Common myeloid progenitor, CD34-positive (primary cell): Measurements from ENCODE around the gene SMAD6.

Experiments used
- CTCF ChIA-PET: fragments of 350-600 bp; sonication (Branson Sonifier 250); formaldehyde crosslinking; loops from one replicate; lab custom pipeline; 2021; ENCODE audit warnings: antibody characterized with exemption; lab: Charles Lee
- POLR2A ChIA-PET: fragments of 350-600 bp; sonication (Branson Sonifier 250); formaldehyde crosslinking; loops from one replicate; lab custom pipeline; 2021; ENCODE audit warnings: antibody characterized with exemption; lab: Charles Lee
- DNase-seq, 3 donors: peaks; one replicate each; pipeline versions ENCODE4 v3.0.0 to v3.0.0-alpha.2; 2013
- H3K27ac ChIP-seq, 2 experiments: 1 replicate in 1 of 2; 2 replicates in 1 of 2; pipeline ENCODE4 v1.7.0; 2013; ENCODE audit warnings: inconsistent platforms in 2 of 2, low read length in 2 of 2, mild to moderate bottlenecking in 2 of 2, low read depth in 1 of 2, moderate library complexity in 1 of 2; ENCODE audit not compliant: severe bottlenecking in 2 of 2, insufficient read depth in 1 of 2, poor library complexity in 1 of 2
- H3K27me3 ChIP-seq, 5 experiments: replicated peaks in 2 of 5; 1 replicate in 3 of 5; 2 replicates in 2 of 5; pipeline versions ENCODE4 v1.6.1 to v1.7.0; 2013; ENCODE audit warnings: low read length in 4 of 5, mild to moderate bottlenecking in 2 of 5, moderate library complexity in 2 of 5, inconsistent platforms in 1 of 5; ENCODE audit not compliant: insufficient read depth in 5 of 5, control insufficient read depth in 4 of 5
- H3K36me3 ChIP-seq, 4 experiments: 1 replicate in 2 of 4; 2 replicates in 2 of 4; pipeline versions ENCODE4 v1.6.1 to v1.7.0; 2013; ENCODE audit warnings: low read length in 3 of 4, control low read depth in 1 of 4, mild to moderate bottlenecking in 1 of 4; ENCODE audit not compliant: control insufficient read depth in 4 of 4, insufficient read depth in 4 of 4
- H3K4me1 ChIP-seq, 4 experiments: 1 replicate in 3 of 4; 2 replicates in 1 of 4; pipeline versions ENCODE4 v1.6.1 to v1.7.1; 2013; ENCODE audit warnings: low read length in 3 of 4, mild to moderate bottlenecking in 3 of 4, control low read depth in 1 of 4, inconsistent platforms in 1 of 4, moderate library complexity in 1 of 4; ENCODE audit not compliant: control insufficient read depth in 4 of 4, insufficient read depth in 4 of 4; ENCODE audit errors: control extremely low read depth in 1 of 4
- H3K4me3 ChIP-seq, 7 experiments: 1 replicate in 4 of 7; 2 replicates in 3 of 7; pipeline versions ENCODE4 v1.5.1 to v1.7.0; 2013; ENCODE audit warnings: mild to moderate bottlenecking in 7 of 7, low read length in 6 of 7, moderate library complexity in 6 of 7, inconsistent platforms in 2 of 7, low read depth in 2 of 7, control low read depth in 1 of 7; ENCODE audit not compliant: insufficient read depth in 4 of 7, control insufficient read depth in 1 of 7; ENCODE audit errors: extremely low read depth in 1 of 7
- H3K9me3 ChIP-seq, 5 experiments: 1 replicate in 4 of 5; 2 replicates in 1 of 5; pipeline versions ENCODE4 v1.6.1 to v1.7.1; 2013; ENCODE audit warnings: low read length in 4 of 5, mild to moderate bottlenecking in 2 of 5, inconsistent platforms in 1 of 5, low read depth in 1 of 5, moderate library complexity in 1 of 5; ENCODE audit not compliant: control insufficient read depth in 4 of 5, insufficient read depth in 2 of 5; ENCODE audit errors: control extremely low read depth in 1 of 5
- WGBS: methylation state at CpG from one replicate; pipeline ENCODE4 v1.1.5; 2013; ENCODE audit not compliant: insufficient coverage; 5-methylcytosine and 5-hydroxymethylcytosine counted together

SMAD6 gene

DNA sequence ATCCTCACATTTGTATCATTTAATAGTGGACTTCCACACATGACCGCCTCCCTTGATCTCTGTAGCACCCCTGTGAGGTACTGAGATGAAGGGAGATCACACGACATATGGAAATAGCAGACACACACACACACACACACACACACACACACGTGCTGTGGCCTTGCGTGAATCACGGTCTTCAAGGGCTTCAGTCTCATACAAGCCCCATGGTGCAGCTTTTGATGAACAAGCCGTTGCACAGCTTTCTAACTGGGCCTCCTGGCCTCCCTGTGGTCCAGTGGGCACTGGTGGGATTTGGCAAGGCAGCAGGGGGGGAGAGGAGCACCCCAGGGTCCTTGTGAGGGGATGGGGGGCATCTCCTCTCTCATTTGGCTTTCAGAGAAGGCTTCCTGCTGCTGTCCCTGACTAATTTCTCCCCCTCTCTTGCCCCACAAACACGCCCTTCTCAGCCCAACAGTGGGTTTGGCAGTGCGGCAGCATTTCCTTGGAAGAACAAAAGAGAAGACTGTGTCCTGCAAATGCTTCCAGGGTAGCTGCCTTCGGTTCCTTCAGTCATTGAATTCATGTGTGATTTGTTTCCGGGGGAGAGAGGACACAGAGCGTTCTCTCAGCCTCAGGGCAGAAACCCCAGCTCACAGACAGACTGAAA lies 98.7 kb downstream of the SMAD6 start:
- Histone ChIP-seq H3K36me3 (no peaks in the 10 kb centered on the region), H3K27ac (no peak overlapping the region), H3K9me3 (no peaks in the 10 kb centered on the region), H3K4me3 (no peak overlapping the region), H3K27me3 (no peaks in the 10 kb centered on the region), H3K4me1 (peaks cover 0 to 14% (median 13%) of the 10 kb centered on the region in 4 experiments)
- DNase-seq = no peak
- ChIA-PET POLR2A (no interaction called here), CTCF (no interaction called here)
- 94% methylated on average over 7 of the region's 11 CpGs for WGBS

GRCh38 chr15:66801266-66801665 lies 99.2 kb downstream of the SMAD6 start:
- Histone ChIP-seq H3K36me3 (no peaks in the 10 kb centered on the region), H3K27me3 (no peaks in the 10 kb centered on the region), H3K4me1 (peaks cover 0 to 14% (median 13%) of the 10 kb centered on the region in 4 experiments), H3K9me3 (no peaks in the 10 kb centered on the region), H3K4me3 (no peak overlapping the region), H3K27ac (no peak overlapping the region)
- ChIA-PET CTCF (no interaction called here), POLR2A (no interaction called here)
- DNase-seq = no peak
- WGBS = no CpG with 5 or more reads among the region's 3 CpGs

DNA sequence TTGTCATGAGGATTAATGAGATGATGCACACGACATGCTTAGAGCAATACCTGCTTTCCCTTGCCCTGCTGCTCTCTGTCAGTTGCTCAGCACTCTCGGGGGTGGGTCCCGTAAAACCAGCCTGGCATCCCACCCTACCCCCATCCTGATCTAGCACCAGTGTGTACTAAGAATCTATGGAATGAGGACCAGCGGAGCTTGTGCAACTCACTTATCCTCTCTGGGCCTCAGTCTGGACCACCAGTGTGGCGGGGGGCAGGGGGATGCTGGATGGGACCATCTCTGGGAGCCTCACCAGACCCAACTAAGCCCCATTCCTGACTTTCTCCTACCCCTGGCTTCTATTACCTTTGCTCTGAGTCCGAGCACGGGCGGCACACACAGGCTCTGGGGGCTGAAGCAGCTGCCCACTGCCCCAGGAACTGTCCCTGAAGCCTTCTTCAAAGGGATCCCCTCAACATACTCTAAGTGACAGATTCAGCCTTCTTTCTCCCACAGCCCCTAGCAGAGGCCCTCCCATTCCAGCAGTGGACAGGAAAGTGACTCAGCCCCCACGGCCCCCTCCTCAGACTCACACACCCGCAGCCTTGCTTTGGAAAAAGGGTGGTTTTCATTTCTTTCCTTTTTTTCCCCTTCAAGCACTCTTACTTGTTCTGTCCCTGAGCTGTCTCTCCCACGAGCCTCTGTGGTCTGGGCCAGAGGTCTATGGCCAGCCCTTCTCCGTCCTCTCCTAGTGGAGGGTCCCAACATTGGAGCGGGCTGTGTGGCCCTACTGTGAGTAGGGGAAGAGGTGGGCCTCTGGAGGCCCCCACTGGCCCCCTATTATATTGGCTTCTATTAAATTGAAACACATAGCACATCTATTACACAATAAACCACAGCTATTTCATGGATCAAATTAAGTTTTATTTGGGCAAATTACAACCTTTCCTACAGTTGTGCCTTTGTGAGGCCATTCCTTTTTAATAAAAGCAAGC lies 100.3 kb downstream of the SMAD6 start:
- ChIA-PET POLR2A (no interaction called here), CTCF (no interaction called here)
- peak in 2 of 3 donors; percentile 17 to 33 for DNase-seq
- no peaks in the 10 kb centered on the region for H3K9me3 ChIP-seq
- no peaks in the 10 kb centered on the region for H3K36me3 ChIP-seq
- peak overlapping the region in 1 of 2 experiments; percentile 40 for H3K27ac ChIP-seq
- H3K27me3 ChIP-seq = no peaks in the 10 kb centered on the region
- peaks cover 0 to 14% (median 13%) of the 10 kb centered on the region in 4 experiments for H3K4me1 ChIP-seq
- 82% methylated on average over 10 of the region's 13 CpGs for WGBS
- H3K4me3 ChIP-seq = no peak overlapping the region

GRCh38 chr15:66803182-66803729 lies 101.2 kb downstream of the SMAD6 start:
- Histone ChIP-seq H3K4me3 (no peak overlapping the region), H3K27ac (peak overlapping the region in 1 of 2 experiments; percentile 2), H3K27me3 (no peaks in the 10 kb centered on the region), H3K36me3 (no peaks in the 10 kb centered on the region), H3K9me3 (no peaks in the 10 kb centered on the region), H3K4me1 (peaks cover 0 to 14% (median 13%) of the 10 kb centered on the region in 4 experiments)
- ChIA-PET CTCF (no interaction called here), POLR2A (no interaction called here)
- 73% methylated on average over 12 of the region's 12 CpGs for WGBS
- peak in 2 of 3 donors; percentile 9 to 18 for DNase-seq

DNA sequence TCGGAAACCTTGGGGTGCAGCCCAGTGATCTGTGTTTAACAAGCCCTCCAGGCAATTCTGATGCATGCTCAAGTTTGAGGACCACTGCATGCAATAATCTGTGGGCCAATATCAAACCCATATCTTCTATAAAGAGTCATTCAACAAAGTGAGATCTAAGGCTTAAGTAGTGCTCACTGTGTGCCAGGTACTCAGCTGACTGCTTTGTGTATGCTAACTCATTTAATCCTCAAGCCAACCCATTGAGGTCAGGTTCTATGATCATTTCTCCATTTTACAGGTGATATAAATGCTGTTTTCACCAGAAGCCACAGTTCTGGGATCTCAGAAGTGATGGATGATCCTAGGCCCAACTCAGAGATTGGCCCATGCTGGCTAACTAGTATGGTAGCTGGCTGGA lies 101.7 kb downstream of the SMAD6 start:
- 100% methylated on average over 1 of the region's 1 CpG for WGBS
- ChIA-PET CTCF (no interaction called here), POLR2A (no interaction called here)
- no peaks in the 10 kb centered on the region for H3K36me3 ChIP-seq
- peaks cover 0 to 14% (median 13%) of the 10 kb centered on the region in 4 experiments for H3K4me1 ChIP-seq
- no peaks in the 10 kb centered on the region for H3K9me3 ChIP-seq
- no peaks in the 10 kb centered on the region for H3K27me3 ChIP-seq
- H3K27ac ChIP-seq = peak overlapping the region in 1 of 2 experiments; percentile 2
- no peak for DNase-seq
- no peak overlapping the region for H3K4me3 ChIP-seq

DNA sequence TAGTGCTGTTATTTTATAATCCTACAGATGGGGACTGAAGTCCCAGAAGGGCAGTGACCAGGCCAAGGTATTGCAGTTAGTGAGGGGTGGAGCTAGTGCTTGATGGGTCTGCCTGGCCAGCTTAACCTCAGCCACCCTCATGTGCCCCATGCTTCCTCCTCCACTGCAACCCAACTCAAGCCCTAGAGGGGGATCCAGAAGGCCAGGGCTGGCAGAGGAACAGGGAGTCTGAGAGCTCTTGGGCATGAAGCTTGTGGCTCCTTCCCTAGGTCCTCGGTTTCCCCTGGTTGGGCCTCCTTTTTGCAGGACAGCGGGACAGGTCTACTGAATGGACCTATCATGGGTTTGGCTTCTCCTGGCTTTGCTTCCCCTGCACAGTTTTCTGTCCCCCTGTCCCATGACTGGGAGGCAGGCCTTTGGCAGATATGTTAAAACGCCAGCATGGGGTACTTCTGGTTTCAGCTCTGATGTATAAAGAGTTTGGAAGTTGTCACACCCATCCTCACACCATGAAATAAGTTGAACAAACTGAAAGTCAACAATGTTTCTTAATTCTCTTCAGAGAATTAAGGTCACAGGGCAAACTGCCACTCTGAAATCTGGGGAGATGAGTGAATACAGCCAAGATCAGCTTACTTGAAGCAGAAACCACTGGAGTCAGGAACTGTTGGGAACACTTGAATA lies 103.3 kb downstream of the SMAD6 start:
- no peak for DNase-seq
- H3K27me3 ChIP-seq = no peaks in the 10 kb centered on the region

More for the DNA sequence above, 103.3 kb downstream of the SMAD6 start:
- H3K4me3 ChIP-seq = no peak overlapping the region
- CTCF ChIA-PET = interaction anchor here (1.0 kb wide), 1 partner anchor 30 kb away, joined by 3 read pairs; no protein-coding TSS in a partner anchor
- no peaks in the 10 kb centered on the region for H3K9me3 ChIP-seq
- 100% methylated on average over 2 of the region's 3 CpGs for WGBS
- H3K4me1 ChIP-seq = peaks cover 0 to 14% (median 13%) of the 10 kb centered on the region in 4 experiments
- H3K36me3 ChIP-seq = no peaks in the 10 kb centered on the region
- H3K27ac ChIP-seq = no peak overlapping the region
- POLR2A ChIA-PET = no interaction called here
